SKM-1 treated with dmso at 0.1 percent for 144 hours (cell line): ENCODE results near the gene PSG1.
"Not testable (repeated sequence)": the region's sequence is repeated elsewhere in the genome, so short reads cannot be mapped to it uniquely, and the experiment has no call there.

ENCODE experiments used
- DNase-seq: peaks from one replicate; lab custom pipeline; 2025; ENCODE audit not compliant: unreplicated experiment; lab: John Stamatoyannopoulos, UW

The PSG1 gene

GRCh38 chr19:42882010-42882409 is 2.5 kb upstream of the PSG1 start:
- not testable (repeated sequence) for DNase-seq

- not testable (repeated sequence) for DNase-seq
Observed at GRCh38 chr19:42881279-42881678, 1.8 kb upstream of the PSG1 start.

DNA sequence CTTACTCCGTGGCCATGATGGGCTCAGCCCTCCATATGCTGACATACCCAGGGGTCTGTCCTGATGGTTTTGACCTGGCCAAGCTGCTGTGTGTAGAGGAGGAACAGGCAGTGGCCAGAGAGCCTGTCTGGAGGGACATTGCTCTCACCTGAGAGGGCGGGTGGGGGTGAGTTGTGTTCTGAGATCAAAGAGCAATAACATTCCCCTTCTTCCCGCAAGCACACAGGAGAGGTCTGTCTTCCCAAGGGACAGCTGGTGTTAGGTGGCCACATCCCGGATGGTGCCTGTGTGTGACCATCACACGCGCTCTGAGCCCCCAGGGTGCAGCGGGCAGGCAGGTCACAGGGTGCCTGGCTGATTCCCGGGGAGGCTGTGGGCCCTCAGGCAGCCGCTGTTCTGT is 1.1 kb upstream of the PSG1 start:
- DNase-seq, result not testable (repeated sequence)

- not testable (repeated sequence) for DNase-seq
Observed at GRCh38 chr19:42876596-42876995, 2.9 kb downstream of the PSG1 start.

DNA sequence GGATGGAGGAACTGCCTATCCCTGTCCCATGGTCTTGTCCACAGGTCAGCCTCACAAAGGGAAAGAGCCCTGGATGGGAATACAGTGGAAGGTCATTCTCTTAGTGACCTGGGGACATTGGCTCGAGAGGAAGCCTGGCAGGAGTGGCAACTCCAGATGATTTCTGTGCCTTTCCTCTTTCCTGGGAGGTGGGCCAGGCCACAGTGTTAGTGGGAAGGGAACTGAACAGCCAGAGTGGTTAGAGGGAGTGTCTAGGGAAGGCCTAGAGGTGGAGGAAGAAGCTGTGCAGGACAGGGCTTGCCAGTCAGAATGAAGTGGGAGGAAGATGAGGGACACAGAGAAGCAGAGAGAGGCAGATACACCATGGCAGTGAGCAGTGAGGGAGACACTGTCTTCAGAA is 3.6 kb downstream of the PSG1 start:
- not testable (repeated sequence) for DNase-seq

DNA sequence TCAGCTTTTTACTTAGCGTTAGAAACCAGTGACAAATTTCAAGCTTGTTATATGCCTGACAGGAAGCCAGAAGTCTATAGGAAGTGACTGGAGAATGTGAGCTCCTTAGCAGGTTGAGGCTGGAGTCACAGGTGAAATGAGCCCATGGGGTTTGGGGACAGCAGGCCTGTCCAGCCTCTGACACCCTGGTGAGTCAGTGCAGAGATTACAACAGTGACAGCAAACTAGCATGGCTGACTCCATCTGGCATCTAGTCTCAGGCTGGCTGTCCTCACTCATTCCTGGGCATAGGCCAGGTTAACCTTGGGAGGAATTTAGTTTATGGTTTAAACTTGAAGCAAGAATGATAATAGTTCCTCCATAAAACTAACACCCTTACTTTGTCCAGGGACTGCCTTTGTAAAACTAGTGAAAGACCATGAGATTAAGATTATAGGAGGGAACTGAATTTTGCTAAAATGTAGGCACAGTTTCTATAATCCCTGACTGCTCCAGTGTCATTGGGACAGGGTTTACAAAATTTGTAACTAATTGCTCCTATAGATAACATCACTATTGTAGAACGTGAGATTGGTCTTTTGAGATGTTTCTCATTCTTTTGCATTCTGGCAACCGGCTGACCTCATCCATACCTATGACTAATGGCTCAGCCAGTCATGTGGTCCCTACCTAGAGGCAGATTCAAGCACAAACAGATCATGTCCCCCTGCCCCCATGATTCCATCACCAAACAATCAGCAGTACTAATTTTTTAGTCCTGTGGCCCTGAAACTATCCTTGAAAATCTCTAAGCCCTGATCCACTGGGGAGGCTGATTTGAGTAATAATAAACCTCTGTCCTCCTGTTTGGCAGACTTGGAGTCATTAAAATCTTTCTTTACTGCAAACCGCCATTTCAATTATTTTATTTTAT is 4.4 kb downstream of the PSG1 start:
- not testable (repeated sequence) for DNase-seq

DNA sequence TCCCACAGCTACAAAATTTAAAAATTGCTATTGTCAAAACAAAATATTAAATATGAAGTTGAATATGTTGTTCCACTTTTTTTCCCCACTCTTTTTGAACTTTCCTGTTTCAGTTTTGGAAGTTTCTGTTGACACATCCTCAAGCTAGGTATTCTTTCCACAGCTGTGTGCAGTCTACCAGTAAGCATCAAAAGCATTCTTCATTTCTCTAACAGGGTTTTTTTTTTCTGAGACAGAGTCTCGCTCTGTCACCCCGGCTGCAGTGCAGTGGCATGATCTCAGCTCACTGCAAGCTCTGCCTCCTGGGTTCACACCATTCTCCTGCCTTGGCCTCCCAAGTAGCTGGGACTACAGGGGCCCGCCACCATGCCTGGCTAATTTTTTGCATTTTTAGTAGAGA is 5.4 kb downstream of the PSG1 start:
- not testable (repeated sequence) for DNase-seq

- DNase-seq, result no peak
Observed at GRCh38 chr19:42872608-42873007, 6.9 kb downstream of the PSG1 start.

- DNase-seq, result no peak
Observed at GRCh38 chr19:42857544-42857867, 22.0 kb downstream of the PSG1 start.

GRCh38 chr19:42856866-42857543 is 22.5 kb downstream of the PSG1 start:
- not testable (repeated sequence) for DNase-seq

DNA sequence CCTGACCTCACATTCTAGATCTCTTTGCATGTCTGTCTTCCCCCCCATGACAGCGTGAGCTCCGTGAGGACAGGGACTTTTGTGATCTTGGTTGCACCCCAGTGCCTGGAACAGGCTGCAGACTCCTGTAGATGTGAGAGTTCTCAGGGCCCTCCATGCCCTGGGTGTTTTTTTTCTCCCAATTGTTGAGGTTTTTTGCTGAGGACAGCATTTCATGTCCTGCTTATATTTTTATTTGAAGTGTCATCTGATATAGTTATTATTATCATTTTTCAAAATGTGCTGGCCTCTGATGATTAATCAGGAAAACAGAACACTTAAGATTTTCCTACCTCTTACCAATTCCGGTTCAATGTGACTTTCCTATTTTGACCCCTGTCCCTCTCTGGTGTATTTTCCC is 24.8 kb downstream of the PSG1 start:
- DNase-seq, result not testable (repeated sequence)

DNA sequence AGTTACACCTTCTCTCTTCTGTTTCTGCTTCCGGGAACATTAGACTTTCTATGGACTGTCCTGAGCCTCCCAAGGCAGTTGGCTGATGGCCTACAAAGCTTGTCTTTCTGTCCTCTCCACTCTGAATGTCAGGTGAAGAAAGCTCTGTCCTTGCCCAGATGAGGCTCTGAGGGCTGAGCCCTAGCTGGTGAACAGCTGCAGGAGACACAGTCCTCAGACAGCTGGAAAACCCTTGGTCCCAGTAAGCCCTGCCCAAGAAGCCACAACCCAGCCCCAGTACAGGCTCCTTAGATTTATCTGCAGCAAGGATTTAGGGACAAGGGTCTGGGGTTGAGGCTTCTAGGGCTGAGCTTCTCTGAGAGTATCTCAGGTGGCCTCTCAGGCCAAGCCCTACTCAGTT is 26.3 kb downstream of the PSG1 start:
- DNase-seq, result not testable (repeated sequence)

GRCh38 chr19:42852821-42853220 is 26.7 kb downstream of the PSG1 start:
- DNase-seq, result not testable (repeated sequence)

DNA sequence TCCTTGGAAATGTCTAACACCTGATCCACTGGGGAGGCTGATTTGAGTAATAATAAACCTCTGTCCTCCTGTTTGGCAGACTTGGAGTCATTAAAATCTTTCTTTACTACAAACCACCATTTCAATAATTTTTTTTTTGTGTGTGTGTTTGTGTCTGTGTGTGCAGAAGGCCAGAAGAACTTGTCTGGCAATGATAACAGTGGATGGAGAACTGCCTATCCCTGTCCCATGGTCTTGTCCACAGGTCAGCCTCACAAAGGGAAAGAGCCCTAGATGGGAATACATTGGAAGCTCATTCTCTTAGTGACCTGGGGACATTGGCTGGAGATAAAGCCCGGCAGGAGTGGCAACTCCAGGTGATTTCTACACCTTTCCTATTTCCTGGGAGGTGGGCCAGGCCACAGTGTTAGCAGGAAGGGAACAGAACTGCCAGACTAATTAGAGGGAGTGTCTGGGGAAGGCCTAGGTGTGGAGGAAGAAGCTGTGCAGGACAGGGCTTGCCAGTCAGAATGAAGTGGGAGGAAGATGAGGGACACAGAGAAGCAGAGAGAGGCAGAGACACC is 27.7 kb downstream of the PSG1 start:
- not testable (repeated sequence) for DNase-seq

DNA sequence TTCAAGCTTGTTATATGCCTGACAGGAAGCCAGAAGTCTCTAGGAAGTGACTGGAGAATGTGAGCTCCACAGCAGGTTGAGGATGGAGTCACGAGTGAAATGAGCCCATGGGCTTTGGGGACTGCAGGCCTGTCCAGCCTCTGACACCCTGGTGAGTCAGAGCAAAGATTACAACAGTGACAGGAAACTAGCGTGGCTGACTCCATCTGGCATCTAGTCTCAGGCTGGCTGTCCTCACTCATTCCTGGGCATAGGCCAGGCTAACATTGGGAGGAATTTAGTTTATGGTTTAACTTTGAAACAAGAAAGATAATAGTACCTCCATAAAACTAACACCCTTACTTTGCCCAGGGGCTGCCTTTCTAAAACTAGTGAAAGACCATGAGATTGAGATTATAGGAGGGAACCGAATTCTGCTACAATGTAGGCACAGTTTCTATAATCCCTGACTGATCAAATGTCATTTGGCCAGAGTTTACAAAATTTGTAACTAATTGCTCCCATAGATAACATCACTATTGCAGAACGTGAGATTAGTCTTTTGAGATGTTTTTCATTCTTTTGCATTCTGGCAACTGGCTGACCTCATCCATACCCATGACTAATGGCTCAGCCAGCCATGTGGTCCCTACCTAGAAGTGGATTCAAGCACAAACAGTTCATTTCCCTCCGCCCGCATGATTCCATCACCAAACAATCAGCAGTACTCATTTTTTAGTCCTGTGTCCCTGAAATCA is 28.4 kb downstream of the PSG1 start:
- no peak for DNase-seq

DNA sequence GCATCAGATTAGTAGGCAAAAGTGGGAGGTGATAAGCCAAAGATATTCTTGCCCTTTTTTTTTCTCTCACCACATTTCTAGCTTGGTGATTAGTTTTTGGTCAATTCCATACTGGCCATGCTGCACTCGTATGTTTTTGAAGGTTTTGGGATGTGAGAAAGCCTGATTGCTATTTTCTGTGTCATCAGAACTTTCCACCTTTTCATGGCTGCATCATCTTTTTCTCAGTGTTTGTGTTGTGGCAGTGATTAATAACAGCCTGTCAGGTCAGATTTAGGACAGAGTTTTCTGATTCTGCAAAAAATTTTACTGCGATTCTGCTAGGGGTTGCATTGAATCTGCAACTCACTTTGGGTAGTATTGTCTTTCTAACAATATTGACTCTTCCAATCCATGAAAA is 32.9 kb downstream of the PSG1 start:
- no peak for DNase-seq

DNA sequence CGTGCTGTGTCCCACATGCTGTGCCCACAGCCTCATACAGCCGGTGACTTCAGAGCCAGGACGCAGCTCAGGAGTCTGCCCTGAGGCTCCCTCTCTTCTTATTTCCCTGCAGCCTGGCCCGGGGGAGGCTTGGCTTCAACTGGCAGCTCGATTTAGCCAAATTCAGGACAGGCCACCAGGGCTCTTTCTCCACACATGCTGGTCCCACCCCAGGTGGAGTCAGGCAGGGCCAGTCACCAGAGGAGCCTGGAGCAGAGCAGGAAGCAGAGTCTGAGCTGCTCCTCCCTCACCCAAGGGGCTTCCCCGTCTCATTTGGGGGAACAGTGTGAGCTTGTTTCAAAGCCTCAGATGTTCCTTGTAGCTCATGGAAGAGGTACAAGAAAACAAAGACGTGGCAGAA is 35.9 kb downstream of the PSG1 start:
- not testable (repeated sequence) for DNase-seq

GRCh38 chr19:42832746-42833442 is 46.6 kb downstream of the PSG1 start:
- DNase-seq, result not testable (repeated sequence)

- DNase-seq, result not testable (repeated sequence)
Observed at GRCh38 chr19:42832023-42832680, 47.4 kb downstream of the PSG1 start.
